GM19025 (cell line): ENCODE measurements around the gene ISYNA1.
A peak's percentile ranks its signal among the peaks of the same experiment; 100 is the strongest.

Source experiments
- ATAC-seq: cut with Tn5 transposase; IDR thresholded peaks from one replicate; pipeline ENCODE4 v1.9.1; 2021; ENCODE audit warnings: mild to moderate bottlenecking, low read depth, moderate library complexity; ENCODE audit not compliant: unreplicated experiment

ISYNA1 gene

DNA sequence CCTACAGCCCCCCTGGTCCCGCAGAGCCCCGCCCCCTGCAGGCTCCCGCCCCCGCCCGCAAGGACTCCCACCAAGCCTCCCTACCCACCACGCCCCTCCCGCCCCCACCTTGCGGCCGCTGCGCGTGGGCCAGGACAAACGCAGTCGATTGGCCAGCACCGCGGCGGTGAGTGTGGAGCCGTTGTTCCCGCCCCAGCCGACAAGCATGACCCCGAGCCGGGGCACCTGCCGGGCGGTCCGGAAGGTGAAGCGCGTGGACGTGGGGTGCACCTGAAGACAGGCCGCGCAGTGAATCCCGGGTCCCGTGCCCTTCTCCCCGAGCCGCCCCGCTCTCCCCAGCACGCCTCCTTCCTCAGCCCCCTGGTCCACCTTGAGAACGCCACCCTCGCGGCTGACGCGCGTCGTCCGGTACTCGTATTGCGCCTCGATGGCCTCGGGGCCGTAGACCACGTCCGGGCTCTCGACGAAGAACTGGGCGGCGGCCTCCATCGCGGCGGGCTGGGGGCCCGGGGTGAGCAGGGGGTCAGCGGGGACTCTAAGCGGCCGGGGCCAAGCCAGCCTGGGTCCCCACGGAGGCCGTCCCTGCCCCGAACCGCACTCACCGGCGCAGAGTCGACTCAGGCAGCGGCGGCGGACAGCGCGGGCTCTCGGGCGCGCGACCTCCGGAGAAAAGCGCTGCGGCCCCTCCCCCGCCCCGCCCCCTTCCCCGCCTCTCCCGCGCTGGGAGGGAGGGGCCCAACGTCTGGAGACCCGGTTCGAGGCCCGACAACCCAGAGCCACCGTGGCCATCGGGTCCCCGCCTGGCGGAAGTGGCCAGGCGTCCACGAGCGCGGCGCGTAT is at the start of gene ISYNA1:
Gene ISYNA1, minus strand, starts transcription at position 643 of the 840 bp plus-strand sequence. Its CDS starts 154 bp downstream, at position 489.
- ATAC-seq = no peak

DNA sequence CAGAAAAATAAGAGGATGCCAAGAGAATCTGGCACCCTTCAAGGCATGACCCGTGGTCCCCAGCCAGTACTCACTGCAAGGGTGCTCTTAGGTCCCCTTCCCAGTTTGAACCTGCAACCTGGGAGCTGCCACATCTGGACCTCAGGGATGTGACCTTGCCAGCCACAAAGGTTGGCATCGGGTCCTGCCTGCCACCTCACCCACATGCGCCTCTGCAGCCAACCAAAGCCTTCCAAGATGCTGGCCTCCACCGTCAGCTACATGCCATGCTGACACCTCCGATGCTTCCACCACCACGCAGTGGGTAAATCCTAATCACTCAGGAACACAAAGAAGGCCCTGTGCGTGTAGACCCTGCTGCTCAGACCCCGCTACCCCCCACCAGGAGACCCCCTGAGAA is 48.8 kb upstream of the ISYNA1 start:
- ATAC-seq = no peak

DNA sequence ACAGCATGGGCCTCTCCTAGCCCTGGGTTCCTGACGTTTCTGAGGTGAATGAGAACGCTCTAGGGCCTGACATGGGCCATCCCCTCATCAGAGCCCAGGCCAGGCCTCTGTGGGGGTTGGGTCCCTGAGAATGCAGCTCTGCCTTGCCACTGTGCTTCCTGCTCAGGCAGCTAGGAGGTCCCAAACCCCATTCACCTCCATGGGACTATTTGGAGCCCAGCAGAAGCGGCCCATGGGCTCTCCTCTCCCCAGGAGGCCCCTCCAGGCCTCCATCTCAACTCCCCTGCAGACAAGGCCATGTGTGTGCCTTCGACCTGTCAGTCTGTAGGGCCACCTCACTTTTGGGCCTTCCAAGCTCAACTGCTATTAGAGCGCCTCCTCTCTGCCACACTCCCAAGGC is 47.1 kb upstream of the ISYNA1 start:
- no peak for ATAC-seq

DNA sequence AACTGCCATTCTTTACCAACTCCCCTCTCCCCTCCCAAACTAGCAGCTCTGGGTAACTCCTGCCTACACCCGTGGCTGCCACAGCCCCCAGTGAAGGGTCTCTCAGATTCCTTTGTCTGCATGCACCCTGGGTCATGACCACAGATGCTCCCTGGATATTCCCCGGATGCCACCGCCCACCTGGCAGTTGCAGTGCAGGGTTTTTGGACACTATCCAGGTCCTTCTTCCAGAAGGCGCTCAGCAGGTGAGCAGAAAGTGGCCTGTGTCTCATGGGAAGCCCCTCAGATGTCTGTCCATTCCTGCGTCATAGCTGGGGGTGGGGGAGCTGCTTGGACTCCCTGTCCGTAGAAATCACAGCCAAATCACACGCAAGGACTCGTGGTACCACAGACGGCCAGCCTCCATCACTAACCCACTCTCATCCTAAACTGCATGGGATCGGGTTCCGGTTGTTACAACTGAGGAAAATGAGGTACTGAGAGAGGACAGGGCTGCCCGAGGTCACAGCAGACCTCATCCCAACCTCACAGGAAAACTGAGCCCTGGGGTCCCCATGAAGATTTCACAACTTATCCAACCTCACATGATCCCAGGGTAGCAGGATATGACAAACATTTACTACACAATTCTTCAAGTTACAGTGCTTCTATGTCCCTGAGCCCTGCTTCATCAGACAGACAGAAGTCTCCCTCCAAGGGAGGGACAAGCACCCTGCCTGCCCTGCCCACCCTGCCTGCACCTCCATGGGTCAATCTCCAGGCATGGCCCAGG is 45.4 kb upstream of the ISYNA1 start:
- no peak for ATAC-seq

DNA sequence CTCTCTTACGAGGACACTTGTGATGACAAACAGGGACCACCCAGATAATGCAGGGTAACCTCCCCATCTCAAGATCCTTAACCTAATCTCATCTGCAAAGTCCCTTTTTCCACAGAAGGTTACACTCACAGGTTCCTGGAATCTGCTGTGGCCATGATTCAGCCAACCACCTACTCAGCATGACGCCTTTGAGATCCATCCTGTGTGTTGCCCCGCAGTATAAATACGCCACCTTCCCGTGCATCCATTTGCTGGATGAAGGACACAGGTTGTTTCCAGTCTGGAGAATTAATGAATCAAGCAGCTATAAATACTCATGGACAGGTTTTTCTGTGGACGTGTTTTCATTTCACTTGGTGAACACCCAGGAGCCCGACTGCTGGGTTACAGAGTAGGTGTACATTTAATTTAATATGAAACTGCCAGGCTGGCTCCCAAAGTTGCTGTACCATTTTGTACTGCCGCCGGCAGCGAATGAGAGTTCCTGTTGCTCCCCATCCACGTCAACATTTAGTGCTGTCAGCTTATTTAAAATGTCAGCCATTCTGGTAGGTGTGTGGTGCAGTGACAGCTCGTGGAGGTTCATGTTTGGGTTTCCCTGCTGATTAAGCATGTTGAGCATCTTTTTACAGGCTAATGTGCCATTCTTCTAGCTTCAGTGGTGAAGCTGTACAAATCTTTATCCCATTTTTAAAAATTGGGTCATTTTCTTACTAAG is 43.7 kb upstream of the ISYNA1 start:
- ATAC-seq = no peak

DNA sequence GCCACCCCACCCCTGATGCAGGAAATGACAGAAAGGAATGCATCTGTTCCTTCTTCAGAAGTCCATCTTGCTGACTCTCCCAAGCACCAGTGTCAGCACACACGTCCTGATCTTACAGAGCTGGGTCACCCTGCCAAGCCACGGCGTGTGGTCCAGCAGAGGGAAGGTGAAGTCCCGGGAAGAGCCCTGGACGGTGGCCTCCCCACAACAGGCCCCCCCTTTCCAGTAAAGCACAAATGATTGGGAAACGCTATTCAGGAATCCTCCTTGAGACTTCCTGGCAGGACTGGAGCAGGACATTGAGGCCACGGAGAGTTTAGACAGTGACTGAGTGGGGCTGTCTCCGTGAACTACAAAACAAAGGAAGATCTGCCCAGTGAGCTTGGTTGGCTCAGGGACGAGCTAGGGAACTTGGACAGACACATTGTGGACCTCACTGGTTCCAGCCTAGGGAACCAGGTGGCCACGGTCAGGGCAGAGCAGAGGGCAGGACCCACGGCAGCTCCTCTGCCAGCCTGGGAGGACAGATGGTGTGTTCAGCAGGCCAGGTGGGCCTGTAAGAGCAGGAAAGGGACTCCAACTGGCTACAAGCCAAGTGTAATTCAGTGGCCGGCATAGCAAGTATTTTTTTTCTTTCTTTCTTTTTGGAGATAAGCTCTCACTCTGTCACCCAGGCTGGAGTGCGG is 42.2 kb upstream of the ISYNA1 start:
- ATAC-seq = no peak

DNA sequence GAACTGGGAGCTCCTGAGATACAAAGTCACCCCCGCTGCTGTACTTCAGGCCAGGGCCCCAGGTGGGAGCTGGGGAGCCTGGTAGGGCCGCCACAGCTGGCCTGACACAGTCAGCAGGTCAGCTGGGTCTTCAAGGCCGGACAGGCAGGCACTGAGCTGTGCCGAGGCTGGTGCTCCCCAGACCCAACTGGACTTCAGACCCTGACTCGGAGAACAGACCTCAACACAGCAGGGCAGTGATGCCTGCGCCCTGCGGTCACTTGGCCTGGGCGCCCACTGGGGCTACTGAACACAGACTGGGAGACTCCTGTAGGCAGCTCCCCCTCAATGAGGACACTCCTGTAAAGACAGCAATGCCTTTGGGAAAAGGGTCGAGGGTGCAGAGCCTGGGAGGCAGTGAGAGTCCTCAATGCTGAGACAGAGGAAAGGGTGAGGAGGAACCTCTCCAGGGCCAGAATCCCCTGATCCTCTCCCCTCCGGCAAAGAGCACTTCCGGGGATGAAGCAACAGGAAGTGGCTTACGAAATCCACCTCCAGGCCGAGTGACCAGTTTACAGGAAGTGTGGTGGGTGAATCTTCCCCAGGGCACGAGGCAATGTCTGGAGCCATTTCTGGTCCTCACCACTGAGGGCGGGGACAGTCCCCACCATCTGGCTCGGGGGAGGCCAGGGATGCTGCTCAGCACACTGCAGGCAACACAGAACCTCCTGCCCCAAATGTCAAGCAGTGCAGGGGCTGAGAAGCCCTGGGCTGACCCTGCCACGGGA is 40.8 kb upstream of the ISYNA1 start:
- peak; percentile 71 for ATAC-seq

DNA sequence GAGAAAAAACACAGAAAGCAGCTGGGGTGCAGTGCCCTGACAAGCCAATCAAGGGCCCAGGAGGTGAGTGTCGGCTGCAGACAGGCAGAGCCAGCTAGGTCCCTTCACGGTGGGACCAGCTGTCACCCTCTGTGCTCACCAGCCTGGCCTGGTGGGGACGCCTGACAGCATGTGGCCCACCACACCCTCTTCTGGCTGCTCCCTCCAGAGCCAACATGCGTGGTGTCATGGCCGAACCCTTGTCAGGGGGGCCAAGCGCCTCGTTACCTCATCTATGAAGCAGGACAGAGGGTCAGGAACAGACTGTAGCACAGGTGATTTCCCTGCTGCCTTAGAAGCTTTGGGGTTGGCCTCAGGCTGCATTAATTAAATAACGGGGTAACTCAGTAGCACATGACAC is 40.0 kb upstream of the ISYNA1 start:
- no peak for ATAC-seq

DNA sequence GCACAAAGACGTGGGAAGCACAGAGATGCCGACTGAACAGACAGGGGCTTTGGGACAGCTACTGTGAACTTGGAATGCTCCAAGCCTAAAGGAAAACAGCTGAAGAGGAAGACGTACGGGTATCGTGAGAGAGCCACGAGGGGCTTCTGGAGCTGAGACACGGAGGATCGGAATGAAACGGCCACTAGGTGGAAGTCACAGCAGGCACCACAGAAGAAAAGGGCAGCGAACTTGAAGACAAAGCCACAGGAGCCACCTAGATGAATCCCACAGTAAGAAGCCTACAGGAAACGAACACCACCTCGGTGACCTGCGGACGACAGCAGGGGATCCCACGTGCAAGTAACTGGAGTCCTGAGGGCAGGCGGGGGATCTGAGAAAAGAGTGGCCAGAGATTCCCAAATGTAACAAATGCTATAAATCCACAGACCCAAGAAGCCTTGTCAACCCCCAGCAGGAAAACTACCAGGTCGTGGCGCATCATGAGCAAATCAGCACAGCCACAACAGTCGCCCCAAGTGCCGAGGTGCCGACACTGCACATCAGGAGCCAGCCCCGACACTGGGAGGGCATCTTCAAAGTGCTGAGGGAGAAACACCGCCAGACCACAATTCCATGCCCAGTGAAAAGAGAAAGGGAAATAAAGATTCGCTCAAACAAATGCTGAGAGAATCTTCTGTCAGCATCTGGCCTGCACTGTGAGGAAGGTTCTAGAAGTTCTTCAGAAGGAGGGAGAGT is 39.3 kb upstream of the ISYNA1 start:
- ATAC-seq = no peak

DNA sequence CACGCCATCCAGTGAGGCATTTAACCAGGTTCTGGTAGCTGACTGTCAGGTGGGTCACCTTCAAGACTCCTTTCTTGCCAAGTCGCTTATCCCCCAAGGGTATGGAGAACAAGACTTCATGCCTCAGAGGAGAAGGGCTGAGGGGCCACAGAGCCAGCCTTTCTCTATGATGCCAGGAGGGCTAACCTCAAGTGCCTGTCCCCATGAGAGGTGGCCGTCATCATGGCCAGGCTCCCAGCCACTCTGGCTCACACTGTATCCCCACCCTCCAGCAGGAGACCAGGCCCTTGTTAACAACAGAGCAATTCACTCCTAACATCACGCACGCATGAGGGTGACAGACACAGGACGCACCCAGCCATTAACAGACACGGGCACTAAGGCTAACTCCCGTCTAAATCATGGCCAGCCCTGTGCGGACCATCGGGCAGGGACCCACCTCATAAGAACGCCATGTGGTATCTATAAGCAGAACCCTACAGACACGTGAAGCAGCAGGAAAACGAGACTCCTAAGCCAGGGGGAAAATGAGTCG is 38.6 kb upstream of the ISYNA1 start:
- no peak for ATAC-seq

DNA sequence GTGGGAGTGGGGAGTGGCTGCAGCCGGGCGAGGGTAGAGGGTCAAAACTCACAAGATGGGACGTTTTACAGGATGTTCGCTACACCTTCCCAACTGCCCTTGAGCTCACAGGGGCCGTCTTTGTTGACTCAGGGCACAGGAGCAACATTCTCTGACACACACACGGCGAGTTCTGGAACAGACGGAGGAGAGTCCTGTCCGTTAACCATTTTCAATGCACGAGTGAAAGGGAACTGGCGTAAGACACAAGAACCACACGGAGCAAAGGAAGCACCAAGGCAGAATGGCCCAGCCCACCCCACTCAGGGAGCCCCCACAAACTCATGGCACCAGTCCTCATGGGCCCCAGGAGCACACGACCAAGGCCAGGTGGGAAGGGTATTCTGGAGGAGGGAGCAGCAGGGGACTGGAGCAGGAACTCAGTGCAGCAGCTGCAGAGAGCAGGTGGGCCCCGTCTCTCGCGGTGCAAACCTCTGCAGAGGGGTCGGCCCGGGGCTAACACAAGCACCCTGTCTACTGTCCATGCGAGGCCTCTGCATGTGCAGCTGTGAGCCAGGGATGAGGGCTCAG is 37.9 kb upstream of the ISYNA1 start:
- ATAC-seq = no peak

DNA sequence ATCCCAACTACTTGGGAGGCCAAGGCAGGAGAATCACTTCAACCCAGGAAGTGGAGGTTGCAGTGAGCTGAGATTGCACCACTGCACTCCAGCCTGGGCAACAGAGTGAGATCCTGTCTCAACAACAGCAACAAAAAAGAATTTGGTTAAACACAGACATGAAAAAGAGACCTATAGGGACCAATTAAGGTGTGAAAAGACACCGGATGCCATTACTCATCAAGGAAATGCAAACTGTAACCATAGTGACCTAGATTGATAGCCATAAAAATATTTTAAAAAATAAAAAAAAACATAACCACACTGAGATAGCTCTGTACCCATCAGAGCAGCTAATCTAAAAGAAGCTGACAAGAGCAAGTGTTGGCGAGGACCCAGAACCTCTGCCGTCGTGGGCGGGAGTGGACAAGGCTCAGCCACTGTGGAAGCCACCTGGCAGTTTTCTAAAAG is 37.1 kb upstream of the ISYNA1 start:
- no peak for ATAC-seq

DNA sequence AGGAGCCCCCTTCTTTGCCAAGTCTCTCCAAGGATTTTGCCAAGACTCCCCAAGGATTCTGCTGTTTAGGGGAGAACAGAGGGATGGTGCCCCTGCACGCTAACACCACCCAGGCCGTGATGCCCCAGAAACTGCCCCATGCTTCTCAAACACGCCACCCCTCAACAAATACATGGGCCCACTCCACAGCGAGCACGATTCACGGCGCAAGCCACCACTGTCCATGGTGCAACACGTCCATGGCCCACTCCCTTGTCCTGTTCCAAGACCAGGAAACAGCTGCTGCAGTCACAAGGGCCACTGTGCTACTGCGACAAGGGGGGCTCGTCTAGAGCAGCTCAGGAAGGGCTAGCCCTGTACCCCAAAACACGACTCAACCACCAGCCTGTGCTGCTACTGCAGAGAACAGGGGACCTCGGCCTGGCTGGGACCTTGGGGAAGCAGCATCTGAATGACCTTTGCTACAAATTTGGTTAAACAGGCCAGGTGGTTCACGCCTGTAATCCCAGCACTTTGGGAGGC is 36.5 kb upstream of the ISYNA1 start:
- ATAC-seq = no peak

DNA sequence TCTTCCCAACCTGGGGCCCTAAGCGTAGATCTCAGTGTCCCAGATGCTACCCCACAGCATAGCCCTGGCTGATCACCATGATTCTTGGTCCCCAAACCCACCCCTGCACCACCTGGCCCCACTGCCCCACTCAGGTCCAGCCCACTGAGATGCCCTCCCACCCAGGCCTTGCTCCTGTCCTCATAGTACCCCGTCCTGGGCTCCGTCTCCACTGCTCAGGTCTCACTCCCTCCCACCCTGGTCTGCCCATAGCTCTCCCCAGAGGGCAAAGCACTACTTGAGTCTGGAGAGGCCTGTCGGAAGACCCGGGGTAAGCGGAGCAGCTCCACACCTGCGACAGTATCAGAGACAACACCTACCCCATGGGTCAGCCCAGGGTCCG is 35.8 kb upstream of the ISYNA1 start:
- ATAC-seq = no peak

DNA sequence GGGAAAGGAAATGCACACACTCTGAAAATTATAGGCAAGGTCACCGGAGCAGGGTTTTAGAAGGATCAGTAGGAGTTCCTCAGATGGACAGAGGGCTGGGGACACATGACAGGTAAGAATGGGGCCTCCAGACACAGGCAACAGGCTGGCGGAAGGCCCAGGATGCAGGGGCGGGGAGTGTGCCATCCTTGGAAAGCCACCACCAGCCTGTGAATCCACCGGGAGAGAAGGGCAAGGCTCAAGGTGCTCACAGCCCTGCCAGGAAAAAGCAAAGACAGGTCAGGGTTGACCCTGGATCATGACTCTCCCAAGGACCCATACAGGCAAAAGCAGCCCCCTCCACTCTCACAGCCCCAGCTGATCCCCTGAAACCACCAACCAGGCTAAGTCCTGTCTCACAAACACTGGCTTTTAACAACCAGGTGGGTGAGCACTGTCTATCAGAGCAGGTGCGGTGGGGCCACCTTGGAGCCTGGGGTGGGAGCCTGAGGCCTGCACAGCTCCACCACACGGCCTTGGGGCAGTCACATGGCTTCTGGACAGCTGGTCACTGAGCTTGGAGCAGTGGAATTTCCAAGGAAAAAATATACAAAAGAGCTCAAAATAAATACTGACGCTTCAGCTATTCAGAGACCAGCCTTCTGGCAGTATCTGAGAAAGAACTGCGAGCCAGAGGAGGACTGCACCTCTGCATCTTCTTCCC is 35.2 kb upstream of the ISYNA1 start:
- no peak for ATAC-seq

DNA sequence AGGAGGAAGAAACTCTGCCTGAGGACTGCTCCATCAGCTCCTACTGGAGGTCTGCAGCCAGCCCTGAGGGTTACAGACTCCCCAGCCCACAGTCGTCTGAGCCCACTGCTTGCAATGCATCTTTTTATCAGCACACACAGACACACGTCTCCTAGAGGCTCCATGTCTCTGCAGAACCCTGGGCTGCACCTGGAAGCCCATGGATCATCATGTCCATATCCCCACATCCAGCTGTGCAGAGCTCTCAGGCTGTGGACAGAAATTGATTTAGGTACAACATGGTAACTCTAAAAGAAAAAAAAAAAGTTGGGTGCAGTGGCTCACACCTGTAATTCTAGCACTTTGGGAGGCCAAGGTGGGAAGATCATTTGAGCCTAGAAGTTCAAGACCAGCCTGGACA is 32.9 kb upstream of the ISYNA1 start:
- ATAC-seq = no peak

DNA sequence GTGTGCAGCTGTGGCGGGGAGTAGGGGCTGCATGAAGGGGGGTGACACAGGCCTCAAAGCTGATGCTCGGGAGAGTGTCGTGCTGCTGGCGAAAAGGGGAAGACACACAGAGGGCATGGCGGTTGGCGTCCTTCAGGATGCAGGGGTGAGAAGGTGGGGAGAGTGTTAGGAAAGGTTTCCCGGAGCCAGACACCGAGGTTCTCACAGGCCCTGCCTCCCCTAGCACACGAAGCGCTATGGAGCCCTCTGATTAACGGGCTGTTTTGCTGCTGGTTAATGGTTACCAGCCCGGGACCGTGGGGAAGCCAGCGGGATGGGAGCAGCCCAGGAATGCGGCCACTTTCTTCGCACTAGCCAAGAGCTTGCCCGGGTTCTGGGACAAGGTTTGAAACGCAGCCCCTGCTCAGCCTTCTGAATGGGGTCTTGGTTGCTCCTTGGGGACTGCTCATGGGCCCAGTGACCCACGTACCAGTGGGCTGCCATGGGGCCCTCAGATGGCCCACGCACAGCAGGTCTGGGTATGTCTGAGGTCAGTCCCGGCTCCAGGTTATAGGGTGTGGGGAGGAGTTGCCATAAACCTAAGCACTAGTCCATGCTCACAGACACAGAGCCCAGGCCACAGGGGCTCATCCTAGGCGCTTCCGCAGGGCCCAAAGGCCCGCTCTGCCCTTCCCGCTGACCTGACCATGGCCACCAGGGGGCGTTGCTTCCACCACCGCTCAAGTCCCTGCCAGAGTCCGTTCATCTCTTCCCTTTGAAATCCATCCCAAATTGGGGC is 31.3 kb upstream of the ISYNA1 start:
- no peak for ATAC-seq
